GM12878 (cell line): ENCODE measurements around the gene SPA17. TPM values are rescaled to one million over a fixed set of nuclear protein-coding genes. Genes with fewer than 3 reads are reported as not detected.

ENCODE experiments used
- ASH2L ChIP-seq: fragments of 300-600, 200-600 bp; sonication (generic); IDR thresholded peaks from 2 replicates; pipeline ENCODE4 v1.6.1; 2017; ENCODE audit warnings: low read depth, mild to moderate bottlenecking, borderline replicate concordance
- CBX3 ChIP-seq: fragments of 200-600 bp; sonication (generic); IDR thresholded peaks from 2 replicates; pipeline ENCODE4 v1.6.1; 2016; ENCODE audit warnings: low read depth, borderline replicate concordance
- CBX5 ChIP-seq: sonication (generic); IDR thresholded peaks from 2 replicates; pipeline ENCODE4 v1.6.1; 2016; ENCODE audit warnings: low read depth, moderate library complexity, mild to moderate bottlenecking, inconsistent platforms
- EED ChIP-seq: sonication (generic); IDR thresholded peaks from 2 replicates; pipeline ENCODE4 v1.6.1; 2016; ENCODE audit warnings: antibody characterized with exemption, low read depth
- ELK1 ChIP-seq: IDR thresholded peaks from 2 replicates; pipeline ENCODE4 v1.6.1; 2012; ENCODE audit warnings: low read depth, low read length, improper control_type of control experiment
- HDAC6 ChIP-seq: fragments of 200-600 bp; sonication (generic); IDR thresholded peaks from one replicate; pipeline ENCODE4 v1.8.0; 2017; ENCODE audit warnings: antibody characterized with exemption; ENCODE audit not compliant: unreplicated experiment
- HDGF ChIP-seq: fragments of 450-650 bp; IDR thresholded peaks from 2 replicates; pipeline ENCODE4 v1.6.1; 2016; ENCODE audit warnings: antibody characterized with exemption
- IRF5 ChIP-seq: fragments of 450-650 bp; IDR thresholded peaks from 2 replicates; pipeline ENCODE4 v1.6.1; 2017; ENCODE audit warnings: borderline replicate concordance
- MAX ChIP-seq: IDR thresholded peaks from 2 replicates; pipeline ENCODE4 v1.6.1; 2012; ENCODE audit warnings: low read depth, low read length, improper control_type of control experiment
- MYB ChIP-seq: fragments of 150-350 bp; IDR thresholded peaks from 2 replicates; pipeline ENCODE4 v1.6.1; 2014; ENCODE audit warnings: mild to moderate bottlenecking, low read depth, low read length, borderline replicate concordance
- NBN ChIP-seq: fragments of 450-650 bp; IDR thresholded peaks from 2 replicates; pipeline ENCODE4 v1.6.1; 2016
- POU2F2 ChIP-seq: IDR thresholded peaks from 3 replicates; pipeline ENCODE4 v1.6.1; 2011; ENCODE audit warnings: low read depth, mild to moderate bottlenecking, low read length, borderline replicate concordance
- RELA ChIP-seq: fragments of 450-650 bp; IDR thresholded peaks from 2 replicates; pipeline ENCODE4 v1.8.0; 2014; ENCODE audit warnings: borderline replicate concordance; ENCODE audit not compliant: partially characterized antibody
- RUNX3 ChIP-seq: IDR thresholded peaks from 2 replicates; pipeline ENCODE4 v1.6.1; 2012; ENCODE audit warnings: low read length, inconsistent platforms
- SPI1 ChIP-seq: IDR thresholded peaks from 2 replicates; pipeline ENCODE4 v1.6.1; 2011; ENCODE audit warnings: low read depth, mild to moderate bottlenecking, low read length, moderate library complexity, borderline replicate concordance; ENCODE audit not compliant: insufficient read depth
- WRNIP1 ChIP-seq: IDR thresholded peaks from 2 replicates; pipeline ENCODE4 v1.6.1; 2011; ENCODE audit warnings: low read depth, low read length, improper control_type of control experiment, borderline replicate concordance
- ZZZ3 ChIP-seq: IDR thresholded peaks from 2 replicates; pipeline ENCODE4 v1.6.1; 2011; ENCODE audit warnings: low read depth; ENCODE audit not compliant: control insufficient read depth, insufficient read length
- polyA plus RNA-seq, 11 experiments: library from polyadenylated mRNA; depleted of rRNA in 4 of 11; unstranded in 6 of 11; stranded (reverse) in 5 of 11; fragments of >200 nt; fragmentation: Nextera tagmentation in 4 of 11; fragmentation: Illumina TruSeq in 1 of 11; extraction: Ambion mirVana in 4 of 11; extraction: Trizol in 1 of 11; gene quantifications; 1 replicate in 1 of 11; 2 replicates in 10 of 11; pipeline versions ENCODE4 v1.2.1 to v1.2.3, GENCODE V29; 2011 to 2016; ENCODE audit warnings: inconsistent platforms in 2 of 11, missing spikeins in 2 of 11, low read depth in 1 of 11
- total RNA-seq, 4 experiments: library from RNA; depleted of rRNA in 3 of 4; stranded (reverse); fragments of >200 nt in 3 of 4; fragmentation: Illumina TruSeq in 1 of 4; extraction: Trizol in 1 of 4; gene quantifications; 2 replicates each; pipeline versions ENCODE4 v1.2.1 to v1.2.3, GENCODE V29; 2013 to 2021
- TF ChIP-seq, protein P1 (sequence below): fragments of 450-650 bp; conservative IDR thresholded peaks from 2 replicates; pipeline ENCODE4 v1.6.1; 2017; ENCODE audit warnings: mild to moderate bottlenecking, moderate library complexity
- TF ChIP-seq, protein P2 (sequence below): IDR thresholded peaks from 2 replicates; pipeline ENCODE4 v1.6.1; 2012; ENCODE audit warnings: improper control_type of control experiment, low read depth, low read length; ENCODE audit not compliant: insufficient replicate concordance

SPA17 gene
- total and polyA plus RNA-seq, 10 of the 15 experiments (the other 5 are each of a cell fraction or from before 2014, with no cell fraction given) = 2.9 to 13.2 (median 8.5) TPM

DNA sequence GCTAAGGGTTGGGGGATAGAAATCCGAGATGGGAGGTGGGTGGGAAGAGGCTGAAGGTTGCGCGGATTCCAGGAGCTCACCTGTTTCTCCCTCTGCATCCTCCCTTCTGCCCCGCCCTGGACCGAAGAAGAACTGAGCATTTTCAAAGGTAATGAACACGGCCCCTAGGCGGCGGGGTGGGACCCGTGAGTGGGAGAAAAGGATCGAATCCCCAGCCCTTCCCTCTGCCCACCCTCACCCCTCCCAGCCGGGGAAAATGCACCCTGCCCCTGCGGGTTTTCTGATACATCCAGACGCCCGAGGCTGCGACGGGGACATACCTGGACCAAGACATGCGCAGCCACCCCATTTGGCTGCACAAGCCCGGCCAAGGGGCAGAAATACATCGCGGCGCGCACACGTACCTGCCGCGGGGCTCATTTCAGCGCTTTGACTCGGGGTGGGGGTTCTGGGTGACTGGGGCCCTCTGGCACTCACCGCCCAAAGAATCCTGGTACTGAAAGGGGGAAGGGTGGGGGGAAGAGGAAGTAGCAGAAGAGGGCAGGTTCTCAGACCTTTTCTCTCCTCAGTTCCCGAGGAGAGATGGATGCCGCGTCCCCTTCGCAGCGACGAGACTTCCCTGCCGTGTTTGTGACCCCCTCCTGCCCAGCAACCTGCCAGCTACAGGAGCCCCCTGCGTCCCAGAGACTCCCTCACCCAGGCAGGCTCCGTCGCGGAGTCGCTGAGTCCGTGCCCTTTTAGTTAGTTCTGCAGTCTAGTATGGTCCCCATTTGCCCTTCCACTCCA lies 72.3 kb downstream of the SPA17 start (continued):
- TF ChIP-seq ELK1 (0 out of 2 replicates have a peak, but pooled peaks have one; percentile 7), MYB (no peak), SPI1 (peak; percentile 38), CBX5 (no peak), RUNX3 (no peak), HDAC6 (no peak), RELA (no peak), HDGF (peak; percentile 90; the same call in 1 of the 2 replicates), EED (0 out of 2 replicates have a peak, but pooled peaks have one; percentile 3), NBN (no peak), IRF5 (no peak), CBX3 (no peak), MAX (no peak), ZZZ3 (no peak), WRNIP1 (no peak), ASH2L (no peak), POU2F2 (no peak)
- TF ChIP-seq, protein P1, sequence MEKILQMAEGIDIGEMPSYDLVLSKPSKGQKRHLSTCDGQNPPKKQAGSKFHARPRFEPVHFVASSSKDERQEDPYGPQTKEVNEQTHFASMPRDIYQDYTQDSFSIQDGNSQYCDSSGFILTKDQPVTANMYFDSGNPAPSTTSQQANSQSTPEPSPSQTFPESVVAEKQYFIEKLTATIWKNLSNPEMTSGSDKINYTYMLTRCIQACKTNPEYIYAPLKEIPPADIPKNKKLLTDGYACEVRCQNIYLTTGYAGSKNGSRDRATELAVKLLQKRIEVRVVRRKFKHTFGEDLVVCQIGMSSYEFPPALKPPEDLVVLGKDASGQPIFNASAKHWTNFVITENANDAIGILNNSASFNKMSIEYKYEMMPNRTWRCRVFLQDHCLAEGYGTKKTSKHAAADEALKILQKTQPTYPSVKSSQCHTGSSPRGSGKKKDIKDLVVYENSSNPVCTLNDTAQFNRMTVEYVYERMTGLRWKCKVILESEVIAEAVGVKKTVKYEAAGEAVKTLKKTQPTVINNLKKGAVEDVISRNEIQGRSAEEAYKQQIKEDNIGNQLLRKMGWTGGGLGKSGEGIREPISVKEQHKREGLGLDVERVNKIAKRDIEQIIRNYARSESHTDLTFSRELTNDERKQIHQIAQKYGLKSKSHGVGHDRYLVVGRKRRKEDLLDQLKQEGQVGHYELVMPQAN = no peak
- TF ChIP-seq, protein P2, sequence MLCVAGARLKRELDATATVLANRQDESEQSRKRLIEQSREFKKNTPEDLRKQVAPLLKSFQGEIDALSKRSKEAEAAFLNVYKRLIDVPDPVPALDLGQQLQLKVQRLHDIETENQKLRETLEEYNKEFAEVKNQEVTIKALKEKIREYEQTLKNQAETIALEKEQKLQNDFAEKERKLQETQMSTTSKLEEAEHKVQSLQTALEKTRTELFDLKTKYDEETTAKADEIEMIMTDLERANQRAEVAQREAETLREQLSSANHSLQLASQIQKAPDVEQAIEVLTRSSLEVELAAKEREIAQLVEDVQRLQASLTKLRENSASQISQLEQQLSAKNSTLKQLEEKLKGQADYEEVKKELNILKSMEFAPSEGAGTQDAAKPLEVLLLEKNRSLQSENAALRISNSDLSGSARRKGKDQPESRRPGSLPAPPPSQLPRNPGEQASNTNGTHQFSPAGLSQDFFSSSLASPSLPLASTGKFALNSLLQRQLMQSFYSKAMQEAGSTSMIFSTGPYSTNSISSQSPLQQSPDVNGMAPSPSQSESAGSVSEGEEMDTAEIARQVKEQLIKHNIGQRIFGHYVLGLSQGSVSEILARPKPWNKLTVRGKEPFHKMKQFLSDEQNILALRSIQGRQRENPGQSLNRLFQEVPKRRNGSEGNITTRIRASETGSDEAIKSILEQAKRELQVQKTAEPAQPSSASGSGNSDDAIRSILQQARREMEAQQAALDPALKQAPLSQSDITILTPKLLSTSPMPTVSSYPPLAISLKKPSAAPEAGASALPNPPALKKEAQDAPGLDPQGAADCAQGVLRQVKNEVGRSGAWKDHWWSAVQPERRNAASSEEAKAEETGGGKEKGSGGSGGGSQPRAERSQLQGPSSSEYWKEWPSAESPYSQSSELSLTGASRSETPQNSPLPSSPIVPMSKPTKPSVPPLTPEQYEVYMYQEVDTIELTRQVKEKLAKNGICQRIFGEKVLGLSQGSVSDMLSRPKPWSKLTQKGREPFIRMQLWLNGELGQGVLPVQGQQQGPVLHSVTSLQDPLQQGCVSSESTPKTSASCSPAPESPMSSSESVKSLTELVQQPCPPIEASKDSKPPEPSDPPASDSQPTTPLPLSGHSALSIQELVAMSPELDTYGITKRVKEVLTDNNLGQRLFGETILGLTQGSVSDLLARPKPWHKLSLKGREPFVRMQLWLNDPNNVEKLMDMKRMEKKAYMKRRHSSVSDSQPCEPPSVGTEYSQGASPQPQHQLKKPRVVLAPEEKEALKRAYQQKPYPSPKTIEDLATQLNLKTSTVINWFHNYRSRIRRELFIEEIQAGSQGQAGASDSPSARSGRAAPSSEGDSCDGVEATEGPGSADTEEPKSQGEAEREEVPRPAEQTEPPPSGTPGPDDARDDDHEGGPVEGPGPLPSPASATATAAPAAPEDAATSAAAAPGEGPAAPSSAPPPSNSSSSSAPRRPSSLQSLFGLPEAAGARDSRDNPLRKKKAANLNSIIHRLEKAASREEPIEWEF = no peak
- TF ChIP-seq, all 136 proteins: peak for 11
